Skeletal muscle tissue (tissue), 4 donors: Measurements from ENCODE around the gene DPH3. TPM values are rescaled to one million over a fixed set of nuclear protein-coding genes. Genes with fewer than 3 reads are reported as not detected.

ENCODE experiments used
- H3K27ac ChIP-seq: one replicate; pipeline ENCODE4 v1.7.0; 2013; ENCODE audit warnings: mild to moderate bottlenecking, low read depth, low read length, inconsistent platforms
- H3K27me3 ChIP-seq, 3 donors: one replicate each; pipeline ENCODE4 v1.7.0; 2013; ENCODE audit warnings: low read length in 3 of 3; ENCODE audit not compliant: control insufficient read depth in 3 of 3, insufficient read depth in 3 of 3
- H3K36me3 ChIP-seq, 3 donors: one replicate each; pipeline ENCODE4 v1.7.0; 2013; ENCODE audit warnings: low read length in 3 of 3; ENCODE audit not compliant: control insufficient read depth in 3 of 3, insufficient read depth in 3 of 3
- H3K4me1 ChIP-seq, 3 donors: one replicate each; pipeline ENCODE4 v1.7.0; 2013; ENCODE audit warnings: low read length in 3 of 3, mild to moderate bottlenecking in 3 of 3; ENCODE audit not compliant: control insufficient read depth in 3 of 3, insufficient read depth in 3 of 3
- H3K4me3 ChIP-seq, 3 donors: one replicate each; pipeline ENCODE4 v1.7.0; 2013; ENCODE audit warnings: low read length in 3 of 3
- H3K9ac ChIP-seq, 3 donors: one replicate each; pipeline ENCODE4 v1.7.0; 2013; ENCODE audit warnings: low read length in 3 of 3, mild to moderate bottlenecking in 3 of 3, moderate library complexity in 2 of 3, low read depth in 1 of 3
- H3K9me3 ChIP-seq, 3 donors: one replicate each; pipeline ENCODE4 v1.7.0; 2013; ENCODE audit warnings: low read length in 3 of 3; ENCODE audit not compliant: control insufficient read depth in 3 of 3
- total RNA-seq: library from RNA; depleted of rRNA; stranded (reverse); fragments of >200 nt; gene quantifications from one replicate; pipeline ENCODE4 v1.2.3, GENCODE V29; 2014
- donor health status: Osteomylitis.

Gene DPH3
- total RNA-seq, 1 donor from 2014 or later: 17.7 TPM

- Histone ChIP-seq H3K4me1 (peaks cover 18 to 24% (median 19%) of the 10 kb centered on the region in 3 donors), H3K9ac (no peak overlapping the region), H3K27ac (peak overlapping the region; percentile 37)
Measured at GRCh38 chr3:16239780-16240179, 25.0 kb downstream of the DPH3 start.

GRCh38 chr3:16239086-16239770 lies 25.5 kb downstream of the DPH3 start:
- Histone ChIP-seq H3K9ac (no peak overlapping the region), H3K9me3 (no peaks in the 10 kb centered on the region), H3K4me1 (peaks cover 13 to 19% (median 14%) of the 10 kb centered on the region in 3 donors), H3K36me3 (no peaks in the 10 kb centered on the region), H3K27me3 (no peaks in the 10 kb centered on the region), H3K4me3 (no peak overlapping the region), H3K27ac (peak overlapping the region; percentile 37)

More at GRCh38 chr3:16239780-16240179, 25.0 kb downstream of the DPH3 start:
- Histone ChIP-seq H3K27me3 (no peaks in the 10 kb centered on the region), H3K4me3 (no peak overlapping the region), H3K9me3 (no peaks in the 10 kb centered on the region), H3K36me3 (no peaks in the 10 kb centered on the region)

GRCh38 chr3:16236856-16237393 lies 27.8 kb downstream of the DPH3 start:
- H3K36me3 ChIP-seq: no peaks in the 10 kb centered on the region
- no peak overlapping the region for H3K9ac ChIP-seq
- peaks cover 0 to 7% (median 6%) of the 10 kb centered on the region in 3 donors for H3K4me1 ChIP-seq
- no peaks in the 10 kb centered on the region for H3K27me3 ChIP-seq
- H3K27ac ChIP-seq: no peak overlapping the region
- H3K4me3 ChIP-seq: no peak overlapping the region
- H3K9me3 ChIP-seq: no peaks in the 10 kb centered on the region

GRCh38 chr3:16236030-16236639 lies 28.6 kb downstream of the DPH3 start:
- no peaks in the 10 kb centered on the region for H3K27me3 ChIP-seq
- H3K4me1 ChIP-seq: peaks cover 0 to 7% (median 6%) of the 10 kb centered on the region in 3 donors
- no peaks in the 10 kb centered on the region for H3K9me3 ChIP-seq
- H3K27ac ChIP-seq: no peak overlapping the region
- H3K36me3 ChIP-seq: no peaks in the 10 kb centered on the region
- H3K9ac ChIP-seq: no peak overlapping the region
- H3K4me3 ChIP-seq: no peak overlapping the region

- Histone ChIP-seq H3K4me3 (no peak overlapping the region), H3K9ac (no peak overlapping the region), H3K36me3 (no peaks in the 10 kb centered on the region), H3K27me3 (no peaks in the 10 kb centered on the region), H3K9me3 (no peaks in the 10 kb centered on the region), H3K4me1 (no peaks in the 10 kb centered on the region), H3K27ac (no peak overlapping the region)
Measured at GRCh38 chr3:16234281-16234680, 30.5 kb downstream of the DPH3 start.

GRCh38 chr3:16233806-16234205 lies 30.9 kb downstream of the DPH3 start:
- H3K9ac ChIP-seq: no peak overlapping the region

GRCh38 chr3:16231983-16232382 lies 32.8 kb downstream of the DPH3 start:
- no peak overlapping the region for H3K9ac ChIP-seq

More at GRCh38 chr3:16233806-16234205, 30.9 kb downstream of the DPH3 start:
- H3K27ac ChIP-seq: no peak overlapping the region
- no peak overlapping the region for H3K4me3 ChIP-seq
- no peaks in the 10 kb centered on the region for H3K9me3 ChIP-seq
- no peaks in the 10 kb centered on the region for H3K4me1 ChIP-seq
- no peaks in the 10 kb centered on the region for H3K27me3 ChIP-seq
- no peaks in the 10 kb centered on the region for H3K36me3 ChIP-seq

GRCh38 chr3:16229681-16230080 lies 35.1 kb downstream of the DPH3 start:
- Histone ChIP-seq H3K4me3 (no peak overlapping the region), H3K9ac (no peak overlapping the region), H3K27me3 (no peaks in the 10 kb centered on the region), H3K9me3 (no peaks in the 10 kb centered on the region), H3K4me1 (no peaks in the 10 kb centered on the region), H3K36me3 (no peaks in the 10 kb centered on the region), H3K27ac (no peak overlapping the region)

More at GRCh38 chr3:16231983-16232382, 32.8 kb downstream of the DPH3 start:
- no peaks in the 10 kb centered on the region for H3K9me3 ChIP-seq
- no peak overlapping the region for H3K4me3 ChIP-seq
- H3K4me1 ChIP-seq: no peaks in the 10 kb centered on the region
- H3K27me3 ChIP-seq: no peaks in the 10 kb centered on the region
- no peak overlapping the region for H3K27ac ChIP-seq
- H3K36me3 ChIP-seq: no peaks in the 10 kb centered on the region

- no peaks in the 10 kb centered on the region for H3K9me3 ChIP-seq
- H3K27me3 ChIP-seq: no peaks in the 10 kb centered on the region
- no peak overlapping the region for H3K4me3 ChIP-seq
- H3K9ac ChIP-seq: no peak overlapping the region
- no peak overlapping the region for H3K27ac ChIP-seq
- peaks cover 4 to 5% (median 4%) of the 10 kb centered on the region in 3 donors for H3K36me3 ChIP-seq
- H3K4me1 ChIP-seq: no peaks in the 10 kb centered on the region
Measured at GRCh38 chr3:16227566-16227965, 37.2 kb downstream of the DPH3 start.

GRCh38 chr3:16224325-16224724 lies 40.4 kb downstream of the DPH3 start:
- Histone ChIP-seq H3K36me3 (peaks cover 14 to 20% (median 15%) of the 10 kb centered on the region in 3 donors), H3K27ac (no peak overlapping the region), H3K4me1 (no peaks in the 10 kb centered on the region), H3K4me3 (no peak overlapping the region), H3K27me3 (no peaks in the 10 kb centered on the region), H3K9me3 (no peaks in the 10 kb centered on the region), H3K9ac (no peak overlapping the region)
